Hepatocyte (in vitro differentiated cells): ENCODE results near the gene DCBLD1. TPM values are rescaled to one million over a fixed set of nuclear protein-coding genes. Genes with fewer than 3 reads are reported as not detected.
"Not testable (repeated sequence)": the region's sequence is repeated elsewhere in the genome, so short reads cannot be mapped to it uniquely, and the experiment has no call there.

Experiments
- DNase-seq: peaks from one replicate; pipeline ENCODE4 v3.0.0-alpha.2; 2016; ENCODE audit warnings: low spot score
- H2AFZ ChIP-seq: fragments of 200-600 bp; sonication (generic); 2 replicates; pipeline ENCODE4 v1.6.0; 2016; ENCODE audit warnings: antibody characterized with exemption, mild to moderate bottlenecking
- H3K27ac ChIP-seq: fragments of 200-600 bp; sonication (generic); 2 replicates; pipeline ENCODE4 v1.5.1; 2016; ENCODE audit warnings: mild to moderate bottlenecking
- H3K27me3 ChIP-seq: fragments of 200-600 bp; sonication (generic); 2 replicates; pipeline ENCODE4 v1.6.1; 2016
- H3K36me3 ChIP-seq: fragments of 200-600 bp; sonication (generic); replicated peaks from 2 replicates; pipeline ENCODE4 v1.5.1; 2016; ENCODE audit warnings: low read depth; ENCODE audit not compliant: insufficient read depth
- H3K4me1 ChIP-seq: fragments of 200-600 bp; sonication (generic); 2 replicates; pipeline ENCODE4 v1.5.1; 2016; ENCODE audit warnings: mild to moderate bottlenecking, moderate library complexity; ENCODE audit not compliant: insufficient read depth
- H3K4me2 ChIP-seq: fragments of 200-600 bp; sonication (generic); 2 replicates; pipeline ENCODE4 v1.6.0; 2016
- H3K4me3 ChIP-seq: fragments of 200-600 bp; sonication (generic); 2 replicates; pipeline ENCODE4 v1.5.1; 2016; ENCODE audit warnings: mild to moderate bottlenecking
- H3K79me2 ChIP-seq: fragments of 200-600 bp; sonication (generic); 2 replicates; pipeline ENCODE4 v1.6.0; 2017; ENCODE audit warnings: mild to moderate bottlenecking
- H3K9me2 ChIP-seq: fragments of 200-600 bp; sonication (generic); replicated peaks from 2 replicates; pipeline ENCODE4 v1.6.0; 2017; ENCODE audit warnings: mild to moderate bottlenecking; ENCODE audit not compliant: insufficient read depth
- H3K9me3 ChIP-seq: fragments of 200-600 bp; sonication (generic); 2 replicates; pipeline ENCODE4 v1.5.1; 2016; ENCODE audit warnings: low read depth, mild to moderate bottlenecking
- H4K20me1 ChIP-seq: fragments of 200-600 bp; sonication (generic); 2 replicates; pipeline ENCODE4 v1.6.0; 2016; ENCODE audit warnings: mild to moderate bottlenecking; ENCODE audit not compliant: insufficient read depth, poor library complexity, severe bottlenecking
- EZH2 ChIP-seq: fragments of 200-600 bp; sonication (generic); IDR thresholded peaks from 2 replicates; pipeline ENCODE4 v1.6.1; 2016; ENCODE audit warnings: antibody characterized with exemption, mild to moderate bottlenecking, borderline replicate concordance
- EZH2phosphoT487 ChIP-seq: fragments of 200-600 bp; sonication (generic); IDR thresholded peaks from one replicate; pipeline ENCODE4 v1.6.1; 2018; ENCODE audit warnings: antibody characterized with exemption, mild to moderate bottlenecking, low read depth, moderate library complexity; ENCODE audit not compliant: unreplicated experiment, severe bottlenecking
- WGBS: methylation state at CpG from one replicate; pipeline ENCODE4 v1.1.6; 2016; ENCODE audit warnings: low lambda C conversion rate; ENCODE audit errors: missing lambda C conversion rate; 5-methylcytosine and 5-hydroxymethylcytosine counted together
- polyA plus RNA-seq: library from polyadenylated mRNA; unstranded; fragments of >200 nt; fragmentation: Nextera tagmentation; extraction: Ambion mirVana; gene quantifications from 2 replicates; pipeline ENCODE4 v1.2.1, GENCODE V29; 2016
- total RNA-seq: library from RNA; depleted of rRNA; stranded (reverse); fragments of >200 nt; gene quantifications from 2 replicates; pipeline ENCODE4 v1.2.3, GENCODE V29; 2014
- TF ChIP-seq, protein P1 (sequence below): fragments of 200-600 bp; sonication (generic); IDR thresholded peaks from 2 replicates; pipeline ENCODE4 v1.5.1; 2016; ENCODE audit warnings: antibody characterized with exemption, mild to moderate bottlenecking; ENCODE audit not compliant: poor library complexity

The DCBLD1 gene
- 23.8 and 40.1 TPM in 2 replicates for total RNA-seq
- 12.8 and 18.9 TPM in 2 replicates for polyA plus RNA-seq

DNA sequence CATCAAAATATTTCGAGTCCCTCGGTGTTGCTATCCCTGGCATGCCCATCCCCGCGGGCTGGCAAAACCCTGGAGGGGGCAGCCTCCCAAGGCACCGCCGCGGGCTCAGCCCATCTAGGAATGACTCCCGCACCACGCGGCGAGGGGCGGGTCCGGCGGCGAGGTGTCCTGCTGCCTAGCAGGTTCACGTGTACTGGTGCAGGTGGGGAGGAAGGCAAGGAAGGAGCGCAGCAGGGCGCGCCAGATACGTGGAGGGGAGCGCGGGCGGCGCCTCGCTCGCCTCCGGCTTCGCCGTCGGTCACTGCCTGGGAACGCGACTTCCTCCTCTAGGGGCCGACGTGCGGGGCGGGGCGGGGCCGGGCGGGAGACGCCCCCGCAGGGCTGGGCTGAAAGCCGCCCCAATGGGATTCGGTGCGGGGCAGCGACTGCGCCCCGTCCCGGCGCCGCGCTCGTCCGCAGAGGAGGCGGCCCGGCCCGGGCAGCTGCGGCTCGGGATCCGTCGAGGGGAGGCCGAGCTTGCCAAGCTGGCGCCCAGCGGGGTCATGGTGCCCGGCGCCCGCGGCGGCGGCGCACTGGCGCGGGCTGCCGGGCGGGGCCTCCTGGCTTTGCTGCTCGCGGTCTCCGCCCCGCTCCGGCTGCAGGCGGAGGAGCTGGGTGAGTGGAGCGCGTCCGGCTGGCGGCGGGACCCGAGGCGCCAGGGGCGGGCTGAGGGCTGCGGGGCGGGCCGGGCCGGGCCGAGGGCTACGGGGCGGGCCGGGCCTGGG lies at the start of gene DCBLD1:
TSS of gene DCBLD1 (plus strand) at position 435 of the 764 bp plus-strand sequence. CDS start at position 543, 108 bp downstream.
- no peaks in the 10 kb centered on the region for H3K27me3 ChIP-seq
- peak within 1 kb of the TSS; percentile 94 for H3K27ac ChIP-seq
- peak within 1 kb of the TSS; percentile 93 for H3K4me3 ChIP-seq
- DNase-seq, result peak; percentile 90
- 2% methylated on average over 40 of the region's 96 CpGs for WGBS
- H3K9me2 ChIP-seq, result no peaks in the 10 kb centered on the region
- H3K79me2 ChIP-seq, result peaks cover 36% of the 10 kb centered on the region
- peak within 1 kb of the TSS; percentile 93 for H3K4me2 ChIP-seq
- H3K4me1 ChIP-seq, result peaks cover 8% of the 10 kb centered on the region
- peak within 1 kb of the TSS; percentile 96 for H2AFZ ChIP-seq
- no peaks in the 10 kb centered on the region for H4K20me1 ChIP-seq
- TF ChIP-seq EZH2 (no peak), EZH2phosphoT487 (no peak)
- TF ChIP-seq, protein P1, sequence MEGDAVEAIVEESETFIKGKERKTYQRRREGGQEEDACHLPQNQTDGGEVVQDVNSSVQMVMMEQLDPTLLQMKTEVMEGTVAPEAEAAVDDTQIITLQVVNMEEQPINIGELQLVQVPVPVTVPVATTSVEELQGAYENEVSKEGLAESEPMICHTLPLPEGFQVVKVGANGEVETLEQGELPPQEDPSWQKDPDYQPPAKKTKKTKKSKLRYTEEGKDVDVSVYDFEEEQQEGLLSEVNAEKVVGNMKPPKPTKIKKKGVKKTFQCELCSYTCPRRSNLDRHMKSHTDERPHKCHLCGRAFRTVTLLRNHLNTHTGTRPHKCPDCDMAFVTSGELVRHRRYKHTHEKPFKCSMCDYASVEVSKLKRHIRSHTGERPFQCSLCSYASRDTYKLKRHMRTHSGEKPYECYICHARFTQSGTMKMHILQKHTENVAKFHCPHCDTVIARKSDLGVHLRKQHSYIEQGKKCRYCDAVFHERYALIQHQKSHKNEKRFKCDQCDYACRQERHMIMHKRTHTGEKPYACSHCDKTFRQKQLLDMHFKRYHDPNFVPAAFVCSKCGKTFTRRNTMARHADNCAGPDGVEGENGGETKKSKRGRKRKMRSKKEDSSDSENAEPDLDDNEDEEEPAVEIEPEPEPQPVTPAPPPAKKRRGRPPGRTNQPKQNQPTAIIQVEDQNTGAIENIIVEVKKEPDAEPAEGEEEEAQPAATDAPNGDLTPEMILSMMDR, result no peak
- H3K36me3 ChIP-seq, result no peaks in the 10 kb centered on the region
- H3K9me3 ChIP-seq, result no peaks in the 10 kb centered on the region

DNA sequence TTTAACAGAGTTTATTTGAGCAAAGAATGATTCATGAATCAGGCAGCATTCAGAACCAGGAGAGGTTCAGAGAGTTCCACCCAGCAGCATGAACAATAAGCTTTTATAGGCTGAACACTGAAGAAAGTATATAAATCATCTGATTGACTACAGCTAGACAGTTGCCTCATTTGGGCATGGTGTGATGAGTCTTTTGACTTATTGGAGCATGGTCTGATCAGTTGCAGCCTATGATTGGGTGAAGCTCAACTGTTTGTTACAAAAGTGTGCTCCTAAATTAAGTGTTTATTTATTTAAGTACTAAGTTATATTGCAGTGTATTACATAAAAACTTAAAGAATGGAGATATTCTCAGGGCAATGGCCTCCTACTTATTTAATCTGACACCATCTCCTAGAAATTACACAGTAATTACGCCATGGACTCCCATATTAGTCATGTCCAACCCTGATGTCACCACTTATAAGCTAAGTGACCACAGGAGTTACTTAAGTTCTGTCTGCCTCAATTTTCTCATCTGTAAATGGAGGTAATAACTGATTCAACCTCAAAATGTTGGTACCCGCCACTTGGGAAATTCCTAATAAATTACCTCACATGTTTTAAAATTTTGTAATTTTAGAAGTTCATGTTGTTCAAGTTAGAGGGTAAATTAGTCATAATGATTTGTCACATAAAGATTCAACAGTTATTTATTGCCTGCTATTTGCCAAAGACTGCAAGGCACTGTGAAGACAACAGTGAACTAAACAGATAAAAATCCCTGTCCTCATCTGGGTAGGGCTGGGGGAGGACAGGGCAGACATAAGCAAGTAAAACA lies 41.6 kb upstream of the DCBLD1 start:
- Histone ChIP-seq H3K4me2 (no peak overlapping the region), H3K27ac (no peak overlapping the region)

DNA sequence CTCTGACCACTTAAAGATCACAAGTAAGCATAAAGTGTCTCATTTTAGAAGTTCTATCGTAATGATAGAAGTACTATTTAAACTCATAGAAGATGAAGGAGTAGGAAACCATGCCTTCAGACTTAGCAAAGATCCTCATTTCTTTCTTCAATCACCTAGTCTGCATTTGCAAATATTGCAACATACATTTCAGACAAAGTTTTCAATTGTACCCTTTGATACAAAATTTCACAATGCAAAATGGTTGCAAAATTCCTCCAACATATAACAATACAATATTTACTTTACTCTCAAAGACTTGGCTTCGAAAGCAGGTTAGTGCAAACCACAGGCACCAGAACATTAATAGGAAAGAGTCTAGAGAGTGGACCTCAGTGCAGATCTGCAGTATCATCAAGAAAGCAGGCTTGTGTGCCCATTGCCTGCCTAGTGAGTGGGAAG lies 40.6 kb upstream of the DCBLD1 start:
- Histone ChIP-seq H3K4me1 (no peaks in the 10 kb centered on the region), H3K27me3 (no peaks in the 10 kb centered on the region), H3K79me2 (no peaks in the 10 kb centered on the region), H3K4me2 (no peak overlapping the region), H3K36me3 (no peaks in the 10 kb centered on the region), H4K20me1 (no peaks in the 10 kb centered on the region), H2AFZ (no peak overlapping the region), H3K27ac (no peak overlapping the region), H3K4me3 (no peak overlapping the region), H3K9me3 (no peaks in the 10 kb centered on the region), H3K9me2 (no peaks in the 10 kb centered on the region)
- DNase-seq, result no peak
- WGBS, result 68% methylated on average over 2 of the region's 2 CpGs
- TF ChIP-seq, protein P1, result no peak
- TF ChIP-seq EZH2phosphoT487 (no peak), EZH2 (no peak)

More for the DNA sequence above, 41.6 kb upstream of the DCBLD1 start:
- Histone ChIP-seq H4K20me1 (no peaks in the 10 kb centered on the region), H3K27me3 (no peaks in the 10 kb centered on the region), H3K4me1 (no peaks in the 10 kb centered on the region), H3K4me3 (no peak overlapping the region), H3K36me3 (no peaks in the 10 kb centered on the region), H3K79me2 (no peaks in the 10 kb centered on the region), H2AFZ (no peak overlapping the region), H3K9me3 (no peaks in the 10 kb centered on the region), H3K9me2 (no peaks in the 10 kb centered on the region)
- TF ChIP-seq, protein P1, result no peak
- no peak for TF ChIP-seq EZH2phosphoT487
- TF ChIP-seq EZH2, result no peak
- DNase-seq, result no peak
- 88% methylated on average over 2 of the region's 2 CpGs for WGBS

DNA sequence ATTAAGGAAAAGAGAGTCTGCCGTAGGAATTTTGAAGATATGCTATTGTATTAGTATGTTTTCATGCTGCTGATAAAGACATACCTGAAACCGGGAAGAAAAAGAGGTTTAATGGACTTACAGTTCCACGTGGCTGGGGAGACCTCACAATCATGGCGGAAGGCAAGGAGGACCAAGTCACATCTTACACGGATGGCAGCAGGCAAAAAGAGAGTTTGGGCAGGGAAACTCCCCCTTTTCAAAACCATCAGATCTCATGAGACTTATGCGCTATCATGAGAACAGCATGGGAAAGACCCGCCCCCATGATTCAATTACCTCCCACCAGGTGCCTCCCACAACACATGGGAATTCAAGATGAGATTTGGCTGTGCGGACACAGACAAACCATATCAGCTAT lies 40.2 kb upstream of the DCBLD1 start:
- H4K20me1 ChIP-seq, DNase-seq, H3K27ac ChIP-seq, H3K4me3 ChIP-seq, H3K9me2 ChIP-seq, H3K4me1 ChIP-seq, H3K36me3 ChIP-seq, H2AFZ ChIP-seq, H3K9me3 ChIP-seq, H3K4me2 ChIP-seq, H3K27me3 ChIP-seq, H3K79me2 ChIP-seq: not testable (repeated sequence)
- 91% methylated on average over 8 of the region's 8 CpGs for WGBS
